Thyroid gland (tissue), 4 donors: Measurements from ENCODE around the gene RCN2.

Experiments used
- POLR2A ChIP-seq, 2 donors: fragments of 450-650 bp; IDR thresholded peaks; one replicate each; pipeline ENCODE4 v1.6.1; 2017; ENCODE audit warnings: antibody characterized with exemption in 2 of 2, mild to moderate bottlenecking in 2 of 2, moderate library complexity in 1 of 2
- TF ChIP-seq, protein P1 (sequence below), 6 experiments: fragments of 200-600 bp in 3 of 6; fragments of 450-650 bp in 3 of 6; sonication (generic) in 3 of 6; IDR thresholded peaks; one replicate each; pipeline ENCODE4 v1.5.1; 2016 to 2019; ENCODE audit warnings: antibody characterized with exemption in 6 of 6, mild to moderate bottlenecking in 2 of 6, inconsistent platforms in 1 of 6, moderate library complexity in 1 of 6

DNA sequence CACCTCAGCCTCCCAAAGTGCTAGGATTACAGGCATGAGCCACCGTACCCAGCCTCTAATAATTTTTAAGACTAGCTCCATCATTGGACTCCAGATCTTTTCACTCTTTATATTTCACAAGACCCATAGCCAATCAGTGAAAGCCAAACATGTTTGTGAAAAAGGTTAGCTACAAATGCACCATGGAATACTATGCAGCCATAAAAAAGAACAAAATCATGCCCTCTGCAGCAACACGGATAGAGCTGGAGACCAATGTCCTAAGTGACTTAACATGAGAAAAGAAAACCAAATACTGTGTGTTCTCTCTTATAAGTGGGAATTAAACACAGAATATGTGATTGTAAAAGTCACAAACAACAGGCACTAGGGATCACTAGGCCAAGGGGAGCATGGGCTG lies 29.6 kb upstream of the RCN2 start:
- TF ChIP-seq, protein P1, sequence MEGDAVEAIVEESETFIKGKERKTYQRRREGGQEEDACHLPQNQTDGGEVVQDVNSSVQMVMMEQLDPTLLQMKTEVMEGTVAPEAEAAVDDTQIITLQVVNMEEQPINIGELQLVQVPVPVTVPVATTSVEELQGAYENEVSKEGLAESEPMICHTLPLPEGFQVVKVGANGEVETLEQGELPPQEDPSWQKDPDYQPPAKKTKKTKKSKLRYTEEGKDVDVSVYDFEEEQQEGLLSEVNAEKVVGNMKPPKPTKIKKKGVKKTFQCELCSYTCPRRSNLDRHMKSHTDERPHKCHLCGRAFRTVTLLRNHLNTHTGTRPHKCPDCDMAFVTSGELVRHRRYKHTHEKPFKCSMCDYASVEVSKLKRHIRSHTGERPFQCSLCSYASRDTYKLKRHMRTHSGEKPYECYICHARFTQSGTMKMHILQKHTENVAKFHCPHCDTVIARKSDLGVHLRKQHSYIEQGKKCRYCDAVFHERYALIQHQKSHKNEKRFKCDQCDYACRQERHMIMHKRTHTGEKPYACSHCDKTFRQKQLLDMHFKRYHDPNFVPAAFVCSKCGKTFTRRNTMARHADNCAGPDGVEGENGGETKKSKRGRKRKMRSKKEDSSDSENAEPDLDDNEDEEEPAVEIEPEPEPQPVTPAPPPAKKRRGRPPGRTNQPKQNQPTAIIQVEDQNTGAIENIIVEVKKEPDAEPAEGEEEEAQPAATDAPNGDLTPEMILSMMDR (IDR thresholded peaks at IDR 0.05) = no peak
- no peak for TF ChIP-seq POLR2A (IDR thresholded peaks at IDR 0.05)
